LHCN-M2 (cell line): ENCODE results near the gene FBXO47. TPM values are rescaled to one million over a fixed set of nuclear protein-coding genes. Genes with fewer than 3 reads are reported as not detected.

Experiments
- total RNA-seq: library from RNA; depleted of rRNA; stranded (reverse); fragments of >200 nt; gene quantifications from 2 replicates; pipeline ENCODE4 v1.2.3, GENCODE V29; 2014; rRNA removed

Gene FBXO47
- total RNA-seq, 1 experiment from 2014 or later = not detected

Other genes with a start within 250 kb of the FBXO47 start
- gene CISD3, start 237.1 kb downstream of the FBXO47 start, total RNA-seq = 7.4 and 9.9 TPM in 2 replicates
- 6.4 and 7.7 TPM in 2 replicates for gene PCGF2, start 219.1 kb downstream of the FBXO47 start, total RNA-seq
- 233 and 303 TPM in 2 replicates for gene PSMB3, start 214.7 kb downstream of the FBXO47 start, total RNA-seq
- gene PIP4K2B, start 167.8 kb downstream of the FBXO47 start, total RNA-seq = 65.9 and 68.3 TPM in 2 replicates
- 9.5 and 10.1 TPM in 2 replicates for gene CWC25, start 142.1 kb downstream of the FBXO47 start, total RNA-seq
- 945 and 978 TPM in 2 replicates for gene RPL23, start 113.7 kb downstream of the FBXO47 start, total RNA-seq
- 299 and 362 TPM in 2 replicates for gene LASP1, start 97.3 kb downstream of the FBXO47 start, total RNA-seq
- gene PLXDC1, start 184.2 kb upstream of the FBXO47 start, total RNA-seq = 0.83 and 1.9 TPM in 2 replicates
- not detected in 2 replicates for gene ARL5C, start 198.8 kb upstream of the FBXO47 start, total RNA-seq
- 3.8 and 4.0 TPM in 2 replicates for gene CACNB1, start 230.3 kb upstream of the FBXO47 start, total RNA-seq
- 2,020 and 2,409 TPM in 2 replicates for gene RPL19, start 232.9 kb upstream of the FBXO47 start, total RNA-seq